GM19043 (cell line): ENCODE measurements around the gene PCP4L1.
"Not testable (repeated sequence)": the region's sequence is repeated elsewhere in the genome, so short reads cannot be mapped to it uniquely, and the experiment has no call there.

ENCODE experiments used
- ATAC-seq: cut with Tn5 transposase; IDR thresholded peaks from one replicate; pipeline ENCODE4 v1.9.1; 2021; ENCODE audit warnings: low read depth; ENCODE audit not compliant: unreplicated experiment

Gene PCP4L1

GRCh38 chr1:161258439-161259344 lies at the start of gene PCP4L1:
PCP4L1 (plus strand) TSS chr1:161258745; CDS start chr1:161258975, 230 bp downstream.
- ATAC-seq, result no peak

GRCh38 chr1:161209790-161210409 lies 48.6 kb upstream of the PCP4L1 start:
- ATAC-seq, result no peak

GRCh38 chr1:161214369-161214768 lies 44.2 kb upstream of the PCP4L1 start:
- ATAC-seq, result no peak

- no peak for ATAC-seq
These were observed 43.5 kb upstream of the PCP4L1 start, which contains the start of gene FCER1G for GRCh38 chr1:161215076-161215475. FCER1G (plus strand) TSS chr1:161215295; CDS start chr1:161215322, 27 bp downstream.

GRCh38 chr1:161216945-161217712 lies 41.4 kb upstream of the PCP4L1 start:
- peak; percentile 90 for ATAC-seq

- no peak for ATAC-seq
These were observed 40.7 kb upstream of the PCP4L1 start for GRCh38 chr1:161217831-161218230.

GRCh38 chr1:161218301-161219077 lies 40.1 kb upstream of the PCP4L1 start:
- no peak for ATAC-seq

- no peak for ATAC-seq
These were observed 39.3 kb upstream of the PCP4L1 start for GRCh38 chr1:161219078-161219892.

- ATAC-seq, result no peak
These were observed 38.5 kb upstream of the PCP4L1 start for GRCh38 chr1:161220002-161220401.

GRCh38 chr1:161222175-161223019 lies 36.1 kb upstream of the PCP4L1 start:
- ATAC-seq, result no peak

GRCh38 chr1:161223805-161224694 lies 34.5 kb upstream of the PCP4L1 start:
- ATAC-seq, result no peak

- ATAC-seq, result not testable (repeated sequence)
These were observed 33.9 kb upstream of the PCP4L1 start for GRCh38 chr1:161224695-161225087.

- peak; percentile 2 for ATAC-seq
These were observed 33.4 kb upstream of the PCP4L1 start for GRCh38 chr1:161225178-161225533.

GRCh38 chr1:161225534-161226319 lies 32.8 kb upstream of the PCP4L1 start, which contains the start of gene TOMM40L:
TOMM40L (plus strand) TSS chr1:161226060; CDS start chr1:161226490, 430 bp downstream.
- ATAC-seq, result peak; percentile 96

GRCh38 chr1:161226320-161226711 lies 32.2 kb upstream of the PCP4L1 start:
- ATAC-seq, result no peak

GRCh38 chr1:161226759-161227158 lies 31.8 kb upstream of the PCP4L1 start:
- no peak for ATAC-seq
